GM23248 (cell line): ENCODE data around the gene AGAP1.

ENCODE experiments used
- EZH2 ChIP-seq: fragments of 200-600 bp; sonication (generic); IDR thresholded peaks from 2 replicates; pipeline ENCODE4 v1.6.1; 2018; ENCODE audit warnings: antibody characterized with exemption, mild to moderate bottlenecking; ENCODE audit not compliant: insufficient read depth, poor library complexity, severe bottlenecking
- EZH2phosphoT487 ChIP-seq: fragments of 200-600 bp; sonication (generic); IDR thresholded peaks from 2 replicates; pipeline ENCODE4 v1.6.1; 2018; ENCODE audit warnings: antibody characterized with exemption, moderate library complexity, mild to moderate bottlenecking, low read depth; ENCODE audit not compliant: insufficient read depth

GRCh38 chr2:235588750-235589149 lies 94.9 kb downstream of the AGAP1 start:
- TF ChIP-seq EZH2 (no peak), EZH2phosphoT487 (no peak)
